OCI-LY1 (cell line): ENCODE measurements around the gene SMPD3.

ENCODE experiments used
- H2AFZ ChIP-seq: fragments of 200-600 bp; sonication (generic), shearing (Covaris generic); 2 replicates; pipeline ENCODE4 v1.6.0; 2014; ENCODE audit warnings: antibody characterized with exemption, mild to moderate bottlenecking, low read length
- H3F3A ChIP-seq: fragments of 200-600 bp; sonication (generic), shearing (Covaris generic); 2 replicates; pipeline ENCODE4 v1.6.0; 2014; ENCODE audit warnings: mild to moderate bottlenecking, antibody characterized with exemption, low read length, moderate library complexity; ENCODE audit not compliant: insufficient read depth
- H3K27ac ChIP-seq: fragments of 200-600 bp; sonication (generic); 2 replicates; pipeline ENCODE4 v1.5.1; 2014; ENCODE audit warnings: low read length, mixed run types, mild to moderate bottlenecking, low read depth; ENCODE audit not compliant: poor library complexity, severe bottlenecking
- H3K27me3 ChIP-seq: fragments of 200-600 bp; sonication (generic); 2 replicates; pipeline ENCODE4 v1.6.0; 2014; ENCODE audit warnings: antibody characterized with exemption, mild to moderate bottlenecking, low read length, moderate library complexity; ENCODE audit not compliant: insufficient read depth
- H3K36me3 ChIP-seq: fragments of 200-600 bp; sonication (generic); 2 replicates; pipeline ENCODE4 v1.6.1; 2014; ENCODE audit warnings: mild to moderate bottlenecking, antibody characterized with exemption, low read length, moderate library complexity, mixed read lengths; ENCODE audit not compliant: insufficient read depth
- H3K4me1 ChIP-seq: fragments of 200-600 bp; sonication (generic); 2 replicates; pipeline ENCODE4 v1.5.1; 2014; ENCODE audit warnings: mild to moderate bottlenecking, low read length, moderate library complexity; ENCODE audit not compliant: insufficient read depth, severe bottlenecking
- H3K4me2 ChIP-seq: fragments of 200-600 bp; sonication (generic), shearing (Covaris generic); 2 replicates; pipeline ENCODE4 v1.6.1; 2014; ENCODE audit warnings: low read length
- H3K4me3 ChIP-seq: fragments of 200-600 bp; sonication (generic); 2 replicates; pipeline ENCODE4 v1.5.1; 2014; ENCODE audit warnings: low read length, low read depth, mild to moderate bottlenecking, mixed read lengths; ENCODE audit not compliant: poor library complexity, severe bottlenecking
- H3K79me2 ChIP-seq: fragments of 200-600 bp; shearing (Covaris generic); 2 replicates; pipeline ENCODE4 v1.6.1; 2016; ENCODE audit warnings: mixed run types, low read length, mixed read lengths; ENCODE audit not compliant: insufficient read depth
- H3K9ac ChIP-seq: fragments of 200-600 bp; sonication (generic), shearing (Covaris generic); 2 replicates; pipeline ENCODE4 v1.6.1; 2014; ENCODE audit warnings: mild to moderate bottlenecking, low read length, mixed read lengths
- H3K9me2 ChIP-seq: fragments of 200-600 bp; sonication (generic), shearing (Covaris generic); 2 replicates; pipeline ENCODE4 v1.6.1; 2014; ENCODE audit warnings: low read depth, mild to moderate bottlenecking, low read length, mixed read lengths
- H3K9me3 ChIP-seq: fragments of 200-600 bp; shearing (Covaris generic); 2 replicates; pipeline ENCODE4 v1.6.1; 2014; ENCODE audit warnings: low read length, mixed read lengths
- H4K20me1 ChIP-seq: fragments of 200-600 bp; sonication (generic), shearing (Covaris generic); 2 replicates; pipeline ENCODE4 v1.6.0; 2016; ENCODE audit warnings: mild to moderate bottlenecking, low read length; ENCODE audit not compliant: insufficient read depth
- EZH2 ChIP-seq: fragments of 200-600 bp; sonication (generic), shearing (Covaris generic); IDR thresholded peaks from 2 replicates; pipeline ENCODE4 v1.8.0; 2017; ENCODE audit warnings: borderline replicate concordance, mixed run types, mild to moderate bottlenecking, antibody characterized with exemption, low read length, moderate library complexity, mixed read lengths
- TF ChIP-seq, protein P1 (sequence below): fragments of 200-600 bp; sonication (generic), shearing (Covaris generic); IDR thresholded peaks from 2 replicates; pipeline ENCODE4 v1.5.1; 2017; ENCODE audit warnings: mild to moderate bottlenecking, antibody characterized with exemption, low read length, moderate library complexity, mixed read lengths

SMPD3 gene

DNA sequence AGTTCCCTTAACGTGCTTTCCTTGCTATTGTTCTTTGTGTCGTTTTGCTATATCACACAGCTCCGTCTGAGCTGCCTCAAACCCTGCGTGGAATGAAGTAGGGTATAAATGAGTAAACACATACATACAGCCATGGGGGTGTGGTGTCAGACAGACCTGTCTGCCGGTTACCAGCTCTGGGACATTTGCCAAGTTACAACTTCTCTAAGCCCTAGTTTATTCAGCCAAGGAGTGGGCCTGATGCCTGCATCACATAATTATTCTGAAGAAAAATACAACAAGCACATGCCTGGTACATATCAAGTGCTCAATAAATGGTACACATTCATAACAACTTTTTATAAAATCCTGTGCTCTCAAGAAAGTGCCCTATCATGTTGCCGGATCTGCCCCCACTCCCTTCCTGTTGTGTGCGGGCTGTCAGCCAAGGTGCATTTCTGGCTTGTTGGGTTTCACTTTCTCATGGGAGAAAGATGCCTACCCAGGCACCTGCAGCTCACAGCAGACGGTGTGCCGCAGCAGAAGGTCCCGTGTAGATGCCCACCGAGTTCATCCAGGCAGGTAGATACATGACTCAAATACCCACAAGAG lies 30.5 kb downstream of the SMPD3 start:
- no peaks in the 10 kb centered on the region for H4K20me1 ChIP-seq
- TF ChIP-seq EZH2 = no peak
- TF ChIP-seq, protein P1, sequence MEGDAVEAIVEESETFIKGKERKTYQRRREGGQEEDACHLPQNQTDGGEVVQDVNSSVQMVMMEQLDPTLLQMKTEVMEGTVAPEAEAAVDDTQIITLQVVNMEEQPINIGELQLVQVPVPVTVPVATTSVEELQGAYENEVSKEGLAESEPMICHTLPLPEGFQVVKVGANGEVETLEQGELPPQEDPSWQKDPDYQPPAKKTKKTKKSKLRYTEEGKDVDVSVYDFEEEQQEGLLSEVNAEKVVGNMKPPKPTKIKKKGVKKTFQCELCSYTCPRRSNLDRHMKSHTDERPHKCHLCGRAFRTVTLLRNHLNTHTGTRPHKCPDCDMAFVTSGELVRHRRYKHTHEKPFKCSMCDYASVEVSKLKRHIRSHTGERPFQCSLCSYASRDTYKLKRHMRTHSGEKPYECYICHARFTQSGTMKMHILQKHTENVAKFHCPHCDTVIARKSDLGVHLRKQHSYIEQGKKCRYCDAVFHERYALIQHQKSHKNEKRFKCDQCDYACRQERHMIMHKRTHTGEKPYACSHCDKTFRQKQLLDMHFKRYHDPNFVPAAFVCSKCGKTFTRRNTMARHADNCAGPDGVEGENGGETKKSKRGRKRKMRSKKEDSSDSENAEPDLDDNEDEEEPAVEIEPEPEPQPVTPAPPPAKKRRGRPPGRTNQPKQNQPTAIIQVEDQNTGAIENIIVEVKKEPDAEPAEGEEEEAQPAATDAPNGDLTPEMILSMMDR = no peak

DNA sequence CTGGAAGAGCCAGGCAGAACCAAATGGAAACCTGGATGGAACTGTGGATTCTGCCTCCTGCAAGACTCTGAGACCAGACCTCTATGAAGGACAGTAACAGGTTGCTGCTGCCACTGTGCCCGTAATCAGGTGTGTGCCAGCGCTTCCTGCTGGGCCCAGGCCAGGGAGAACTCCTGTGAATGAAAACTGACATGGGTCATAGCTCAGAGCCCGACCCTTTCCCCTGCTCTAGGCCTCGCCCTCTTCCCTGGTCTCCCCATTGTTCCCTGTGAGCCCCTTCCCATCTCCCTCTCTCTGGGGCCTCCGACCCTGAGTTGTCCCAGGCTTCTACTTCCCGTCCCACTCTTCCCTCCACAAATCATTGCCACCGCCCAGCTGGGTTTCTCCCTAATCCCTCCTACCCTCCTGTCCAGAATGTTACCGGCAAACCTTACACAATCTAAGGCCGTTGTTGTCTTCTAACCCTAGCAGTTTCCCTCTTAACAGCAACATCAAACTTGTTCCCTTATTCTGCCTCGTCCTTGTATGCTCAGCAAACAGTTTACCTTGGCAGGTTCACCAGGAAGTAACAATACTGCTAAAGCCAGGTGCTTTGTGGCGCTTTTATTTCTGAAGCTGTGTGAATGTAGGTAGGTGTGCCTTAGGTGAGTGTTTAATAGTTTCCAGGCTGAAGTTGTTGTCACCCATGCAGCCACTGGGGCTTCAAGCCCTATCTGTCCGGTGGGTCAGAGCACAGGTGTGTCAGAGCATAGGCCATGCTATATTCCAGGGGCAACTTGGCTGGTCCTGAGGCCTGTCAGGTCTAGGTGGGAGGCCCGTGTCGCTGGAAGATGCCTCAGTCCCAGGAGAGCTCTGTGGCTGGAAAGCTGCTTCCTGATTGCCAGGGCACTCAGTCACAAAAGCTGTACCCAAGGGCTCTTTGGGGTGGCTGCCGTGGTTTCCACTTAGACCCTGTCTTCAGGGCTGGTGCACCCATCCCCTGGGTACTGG lies 32.0 kb downstream of the SMPD3 start:
- Histone ChIP-seq H3K4me1 (peaks cover 35% of the 10 kb centered on the region), H3K9ac (peak overlapping the region; percentile 58; the same call in 1 of the 2 replicates), H3K9me2 (no peaks in the 10 kb centered on the region), H3K4me3 (no peak overlapping the region), H2AFZ (peak overlapping the region; percentile 39; the same call in 1 of the 2 replicates), H4K20me1 (no peaks in the 10 kb centered on the region), H3K36me3 (no peaks in the 10 kb centered on the region), H3K27me3 (no peaks in the 10 kb centered on the region), H3K27ac (peak overlapping the region; percentile 96), H3K79me2 (no peaks in the 10 kb centered on the region), H3K4me2 (peak overlapping the region; percentile 77; the same call in 1 of the 2 replicates), H3K9me3 (no peaks in the 10 kb centered on the region), H3F3A (peaks cover 12% of the 10 kb centered on the region; the same call in 1 of the 2 replicates)
- no peak for TF ChIP-seq EZH2
- TF ChIP-seq, protein P1 = no peak

More for the DNA sequence above, 30.5 kb downstream of the SMPD3 start:
- Histone ChIP-seq H3F3A (peaks cover 12% of the 10 kb centered on the region; the same call in 1 of the 2 replicates), H3K9me2 (no peaks in the 10 kb centered on the region), H3K79me2 (no peaks in the 10 kb centered on the region), H3K27me3 (no peaks in the 10 kb centered on the region), H3K9ac (peak overlapping the region; percentile 58), H3K9me3 (no peaks in the 10 kb centered on the region), H3K4me2 (peak overlapping the region; percentile 77), H3K27ac (peak overlapping the region; percentile 96), H3K4me3 (peak overlapping the region; percentile 46), H3K4me1 (peaks cover 35% of the 10 kb centered on the region), H3K36me3 (no peaks in the 10 kb centered on the region), H2AFZ (peak overlapping the region; percentile 90; the same call in 1 of the 2 replicates)

DNA sequence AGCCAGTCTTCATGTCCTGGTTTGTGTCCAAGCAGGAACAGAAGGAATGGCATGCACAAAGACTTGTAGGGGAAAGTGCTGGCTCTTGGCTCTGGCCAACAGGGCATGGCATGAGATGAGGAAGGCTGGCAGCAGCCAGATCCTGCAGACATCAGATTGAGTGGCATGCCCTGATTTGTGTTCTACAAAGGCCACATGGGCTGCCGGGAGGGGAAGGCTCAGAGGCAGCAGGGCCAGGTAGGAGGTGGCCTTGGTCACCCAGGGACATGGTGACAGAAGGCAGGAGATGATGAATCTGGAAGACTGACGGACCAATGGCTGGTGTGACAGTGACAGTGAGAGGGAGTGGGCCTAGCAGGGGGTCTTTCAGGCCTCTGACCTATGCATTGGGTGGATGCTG lies 33.7 kb downstream of the SMPD3 start:
- no peaks in the 10 kb centered on the region for H3K9me3 ChIP-seq
- peaks cover 46% of the 10 kb centered on the region for H3K4me1 ChIP-seq
- no peak overlapping the region for H3K9ac ChIP-seq
- no peak overlapping the region for H2AFZ ChIP-seq
- peaks cover 12% of the 10 kb centered on the region; the same call in 1 of the 2 replicates for H3F3A ChIP-seq
- no peak overlapping the region for H3K4me2 ChIP-seq
- no peak for TF ChIP-seq EZH2
- TF ChIP-seq, protein P1 = no peak
- no peaks in the 10 kb centered on the region for H3K9me2 ChIP-seq
- no peaks in the 10 kb centered on the region for H3K79me2 ChIP-seq
- 0 out of 2 replicates have a peak, but pooled peaks cover 6% of the 10 kb centered on the region for H3K27me3 ChIP-seq
- H3K4me3 ChIP-seq = no peak overlapping the region
- no peaks in the 10 kb centered on the region for H3K36me3 ChIP-seq
- H3K27ac ChIP-seq = no peak overlapping the region
- H4K20me1 ChIP-seq = no peaks in the 10 kb centered on the region
